GOT3 (cell line): Measurements from ENCODE around the gene GALNT10.
"Not testable (repeated sequence)": the region's sequence is repeated elsewhere in the genome, so short reads cannot be mapped to it uniquely, and the experiment has no call there.

Source experiments
- DNase-seq: peaks from one replicate; lab custom pipeline; 2025; ENCODE audit warnings: mixed read lengths; lab: John Stamatoyannopoulos, UW

The GALNT10 gene

DNA sequence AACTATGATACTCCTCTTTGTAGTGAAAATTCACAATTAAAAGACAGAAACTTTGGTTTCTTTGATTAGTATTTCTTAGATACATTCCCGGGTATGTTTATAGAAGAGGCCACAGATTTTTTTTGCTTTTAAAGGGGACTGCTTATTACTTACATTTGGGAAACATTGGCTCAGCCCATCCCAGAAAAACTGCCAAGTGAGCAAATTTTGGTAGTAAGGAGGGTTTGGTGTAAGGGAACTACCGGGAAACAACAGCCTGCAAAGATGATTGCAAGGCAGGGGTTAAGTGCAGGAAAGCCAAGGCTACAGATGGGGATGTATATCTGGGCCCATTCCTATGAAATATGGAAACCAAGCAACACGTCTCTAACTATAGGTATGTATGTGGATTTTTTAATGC is 166.4 kb downstream of the GALNT10 start:
- no peak for DNase-seq

DNA sequence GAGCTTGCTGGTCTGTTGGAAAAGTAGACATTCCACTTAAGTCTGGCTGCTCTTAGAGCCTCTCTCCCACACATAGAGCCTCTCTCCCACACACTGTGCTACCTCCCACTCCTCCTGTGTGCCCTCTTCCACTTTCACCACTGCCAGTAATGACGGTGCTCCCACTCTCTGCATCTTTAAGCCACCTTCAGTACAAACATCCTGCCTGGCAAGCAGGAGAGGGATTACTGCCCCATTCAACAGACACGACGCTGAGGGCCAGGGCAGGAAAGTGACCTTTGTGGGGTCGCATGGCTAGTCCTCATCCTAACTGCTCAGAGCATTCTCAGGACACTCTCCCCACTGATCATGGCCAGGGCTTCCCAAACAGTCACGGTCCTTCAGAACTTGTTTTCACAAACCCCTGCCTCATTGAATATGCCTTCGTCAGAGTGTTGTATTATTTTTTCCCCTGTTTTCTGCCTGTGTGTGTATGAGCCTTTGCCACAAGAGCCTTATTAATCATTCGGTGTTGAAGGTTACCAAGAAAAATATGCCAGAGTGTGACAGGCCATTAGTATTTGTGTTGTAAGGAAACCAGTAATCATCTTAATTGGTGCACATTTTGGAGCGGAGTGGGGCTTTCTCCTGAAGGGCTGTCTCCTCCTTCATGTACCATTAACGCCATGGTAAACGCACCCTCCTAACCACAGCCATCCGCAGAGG is 168.1 kb downstream of the GALNT10 start:
- DNase-seq = no peak

DNA sequence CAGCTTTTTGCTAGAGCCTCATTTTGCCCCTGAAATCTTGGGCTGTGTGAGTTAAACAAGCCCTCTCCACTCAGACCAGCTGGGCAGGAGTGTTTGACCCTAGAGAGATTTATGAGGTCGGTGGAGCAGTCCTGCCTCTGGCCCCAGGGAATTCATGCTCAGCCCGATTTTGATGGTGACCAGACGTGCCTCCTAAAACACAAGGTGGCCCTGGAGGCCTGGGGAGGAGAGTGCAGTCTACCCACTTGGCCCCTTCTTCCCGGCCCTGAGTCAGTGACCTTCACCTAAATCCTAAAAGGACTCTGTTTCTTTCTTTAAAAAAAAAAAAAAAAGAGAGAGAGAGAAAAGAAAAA is 168.7 kb downstream of the GALNT10 start:
- no peak for DNase-seq

DNA sequence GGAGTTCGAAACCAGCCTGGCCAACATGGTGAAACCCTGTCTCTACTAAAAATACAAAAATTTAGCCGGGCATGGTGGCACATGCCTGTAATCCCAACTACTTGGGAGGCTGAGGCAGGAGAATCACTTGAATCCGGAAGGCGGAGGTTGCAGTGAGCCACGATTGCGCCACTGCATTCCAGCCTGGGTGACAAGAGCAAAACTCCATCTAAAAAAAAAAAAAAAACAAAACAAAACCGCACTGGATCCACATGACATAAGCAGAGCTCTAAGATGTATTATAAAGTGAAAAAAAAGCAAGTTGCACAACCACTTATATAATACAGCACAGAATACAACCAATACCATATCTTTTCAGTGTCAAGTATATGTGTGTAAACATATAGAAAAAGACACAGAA is 169.7 kb downstream of the GALNT10 start:
- not testable (repeated sequence) for DNase-seq

DNA sequence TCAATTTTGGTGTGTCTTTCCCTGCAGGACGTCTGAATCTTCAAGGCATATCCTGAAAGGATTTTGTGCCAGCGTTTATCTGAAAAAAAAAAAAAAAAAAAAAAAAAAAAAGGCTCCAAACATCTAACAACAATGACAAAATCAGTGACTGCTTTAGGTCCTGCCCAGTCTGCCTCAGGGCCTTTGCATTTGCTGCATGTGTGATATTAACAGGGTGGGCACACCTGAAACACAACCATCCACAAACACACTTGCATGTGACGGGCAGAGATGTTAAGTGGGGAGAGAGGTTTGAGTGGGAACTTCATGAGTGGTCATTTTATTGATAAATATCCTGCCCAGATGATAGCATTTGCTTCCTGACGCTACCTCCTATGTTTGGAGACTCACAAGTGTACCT is 172.9 kb downstream of the GALNT10 start:
- DNase-seq = no peak

DNA sequence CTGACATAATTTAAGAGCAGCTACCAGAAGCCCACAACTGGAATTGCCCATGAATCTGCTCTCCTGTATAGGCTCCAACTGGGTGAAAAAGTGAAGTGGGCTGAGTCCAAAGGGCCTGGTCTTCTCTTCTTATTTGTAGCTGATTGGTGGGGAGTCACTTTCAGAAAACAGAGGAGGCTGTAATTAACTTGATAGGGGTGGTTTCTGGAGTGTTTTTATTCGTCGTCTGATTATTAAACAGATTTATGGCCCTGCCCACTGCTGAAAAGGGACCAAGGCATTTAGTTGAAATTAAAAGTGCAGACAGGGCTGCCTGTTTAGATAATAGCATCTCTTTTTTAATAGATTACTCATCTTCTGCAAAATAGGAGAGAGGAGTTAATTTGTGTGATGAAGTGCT is 174.2 kb downstream of the GALNT10 start:
- no peak for DNase-seq

DNA sequence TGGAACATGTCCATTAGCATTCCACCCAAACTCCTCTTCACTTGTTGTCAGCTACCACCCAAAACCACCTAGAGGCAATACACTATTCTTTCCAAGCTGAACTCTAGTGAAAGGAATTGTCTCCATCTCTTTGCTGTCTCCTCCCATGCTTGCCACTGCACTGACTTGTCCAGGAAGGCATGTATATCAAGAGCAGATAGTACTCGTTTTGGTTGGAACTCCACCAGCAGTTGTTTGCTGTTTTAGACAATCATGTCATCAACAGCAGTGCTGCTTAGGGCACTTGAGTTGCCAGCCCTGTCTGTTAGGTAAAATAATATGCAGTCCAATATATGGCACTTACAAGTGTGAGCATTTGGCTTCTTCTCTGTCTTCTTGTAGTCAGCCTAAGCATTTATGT is 175.3 kb downstream of the GALNT10 start:
- DNase-seq = no peak

DNA sequence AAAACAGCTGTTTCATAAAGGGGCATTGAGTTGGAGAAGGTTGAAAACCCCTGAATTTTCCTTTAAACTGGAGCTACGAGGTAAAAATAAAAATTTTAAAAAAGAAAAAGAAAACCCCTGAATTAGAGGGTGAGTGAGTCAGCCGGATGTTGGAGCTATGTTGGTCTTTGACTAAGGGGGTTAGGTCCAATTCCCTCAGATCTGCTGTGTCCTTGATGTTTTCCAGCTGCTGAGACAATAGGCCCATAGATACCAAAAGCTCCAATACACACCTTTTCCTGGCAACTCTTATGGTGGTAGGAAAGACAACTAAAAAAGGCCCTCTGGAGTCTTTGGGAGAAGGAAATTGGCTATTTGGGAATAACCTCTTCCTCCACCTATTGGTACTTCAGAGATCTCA is 175.8 kb downstream of the GALNT10 start:
- no peak for DNase-seq

DNA sequence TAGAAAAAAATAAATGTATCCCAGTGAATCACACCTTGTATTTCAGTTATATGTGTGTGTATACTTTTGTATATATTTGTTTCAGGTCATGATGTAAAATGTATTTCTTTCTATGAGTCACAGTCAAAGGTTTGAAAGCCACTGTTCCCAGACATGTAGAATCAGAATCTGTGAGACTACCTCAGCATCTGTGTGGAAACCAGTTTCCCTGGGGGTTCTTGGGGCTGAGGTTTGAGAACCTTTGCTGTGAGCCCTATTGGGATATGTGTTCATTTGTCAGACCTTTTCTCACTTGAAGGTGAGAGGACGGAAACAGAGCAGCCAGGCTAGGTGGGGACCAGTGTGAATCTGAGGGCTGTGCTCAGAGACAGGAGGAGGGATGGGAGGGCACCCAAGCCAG is 176.6 kb downstream of the GALNT10 start:
- DNase-seq = no peak

DNA sequence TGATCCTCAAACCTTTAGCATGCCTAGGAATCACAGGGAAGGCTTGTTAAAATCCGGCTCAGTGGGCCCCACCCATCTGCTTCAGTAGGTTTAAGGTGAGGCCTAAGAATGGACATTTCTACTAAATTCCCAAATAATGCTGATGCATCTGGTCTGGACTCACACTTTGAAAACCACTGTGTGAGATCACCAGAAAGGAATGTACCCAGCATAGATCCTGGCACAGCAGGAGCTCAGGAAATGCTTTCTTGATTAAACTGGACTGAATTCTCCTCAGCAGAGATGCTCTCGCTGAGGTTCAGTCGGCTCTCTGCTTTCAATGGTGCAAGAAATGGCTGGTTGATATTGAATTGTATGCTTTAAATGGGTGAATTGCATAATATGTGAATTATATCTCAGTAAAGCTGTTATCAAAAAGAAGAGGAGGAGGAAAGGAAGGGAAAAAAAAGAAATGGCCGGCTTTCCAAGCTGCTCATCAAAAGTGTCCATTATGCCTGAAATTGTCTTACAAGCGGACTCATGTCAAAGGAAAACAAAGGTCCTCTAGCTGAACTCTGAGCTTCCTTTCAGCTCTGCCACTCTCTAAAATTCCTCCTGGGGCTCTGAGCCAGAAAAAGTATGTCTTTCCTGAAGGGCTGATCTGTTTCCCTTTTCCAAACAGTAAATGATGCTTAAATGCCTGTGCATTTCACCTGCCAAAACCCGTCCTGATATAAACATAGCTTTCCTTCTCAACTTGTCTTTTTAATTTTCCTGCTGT is 177.7 kb downstream of the GALNT10 start:
- peak; percentile 21 for DNase-seq

DNA sequence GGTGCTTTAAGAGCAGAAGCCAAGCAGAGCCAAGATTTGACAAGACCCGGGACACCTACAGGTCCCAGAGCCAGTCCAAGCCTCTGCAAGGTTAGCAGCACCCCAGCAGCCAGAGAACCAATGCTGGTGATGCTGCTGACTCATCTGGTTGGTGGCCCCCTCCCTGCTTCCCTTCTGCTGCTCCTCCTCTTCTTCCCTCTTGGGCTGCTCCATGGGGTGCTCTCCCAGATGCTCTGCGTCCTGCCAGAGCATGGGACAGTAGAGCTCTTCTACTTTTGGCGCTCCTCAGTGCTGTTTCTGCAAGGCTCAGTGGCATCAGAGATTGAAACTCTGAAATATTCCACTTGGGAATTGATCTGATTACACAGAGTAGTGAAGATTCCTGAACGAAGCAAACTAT is 179.1 kb downstream of the GALNT10 start:
- DNase-seq = no peak

DNA sequence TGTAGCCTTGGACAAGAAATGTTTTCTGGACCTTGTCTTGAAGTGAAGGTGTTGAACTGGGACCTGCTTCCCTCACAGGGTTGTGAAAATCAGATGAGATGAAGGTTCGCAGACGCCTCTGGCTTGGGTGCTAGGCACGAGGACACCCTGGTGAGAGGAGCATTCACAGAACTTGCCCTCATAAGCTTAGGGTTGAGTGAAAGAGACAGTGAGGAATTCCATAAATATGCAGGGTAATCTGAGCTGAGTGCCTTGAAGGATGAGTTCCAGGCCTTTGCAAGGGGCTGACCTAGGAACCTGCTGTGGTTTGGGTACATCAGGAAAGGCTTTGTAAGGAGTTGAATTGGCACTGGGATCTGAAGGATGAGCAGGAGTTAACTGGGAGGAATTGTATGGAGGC is 179.6 kb downstream of the GALNT10 start:
- no peak for DNase-seq

DNA sequence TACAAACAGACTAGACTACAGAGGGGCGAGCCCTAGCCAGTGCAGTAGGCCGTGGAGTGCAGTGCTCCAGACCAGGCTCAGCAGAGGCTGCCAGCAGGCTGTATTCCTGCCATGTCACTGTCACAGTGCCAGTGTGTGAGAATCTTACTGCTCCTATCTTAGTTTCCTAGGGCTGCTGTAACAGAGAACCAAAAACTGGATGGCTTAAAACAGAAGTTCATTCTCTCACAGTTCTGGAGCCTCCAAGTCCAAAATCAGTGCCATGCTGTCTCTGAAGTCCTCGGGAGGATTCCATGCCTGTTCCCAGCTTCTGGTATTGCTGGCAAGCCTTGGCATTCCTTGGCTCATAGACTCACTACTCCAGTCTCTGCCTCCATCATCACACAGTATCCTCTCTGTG is 180.3 kb downstream of the GALNT10 start:
- DNase-seq = no peak

DNA sequence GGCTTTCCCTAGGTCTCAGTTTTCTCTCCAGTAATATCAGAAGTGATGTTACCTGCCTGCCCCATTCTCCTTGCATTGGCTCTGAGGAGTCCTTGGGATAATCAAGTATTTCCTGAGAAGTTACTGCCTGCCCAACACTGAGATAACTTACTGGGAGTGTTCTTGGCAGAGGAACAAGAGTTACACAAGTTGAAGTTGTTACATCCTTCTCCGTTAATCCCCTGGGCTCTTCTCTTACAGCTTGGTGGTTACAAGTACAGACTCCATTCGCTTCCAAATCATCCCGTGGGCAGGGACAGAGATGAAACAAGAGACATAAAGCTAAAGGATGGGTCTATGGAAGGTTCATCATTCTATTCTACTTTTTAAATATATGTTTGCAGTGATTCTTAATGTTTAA is 181.2 kb downstream of the GALNT10 start:
- DNase-seq = no peak

DNA sequence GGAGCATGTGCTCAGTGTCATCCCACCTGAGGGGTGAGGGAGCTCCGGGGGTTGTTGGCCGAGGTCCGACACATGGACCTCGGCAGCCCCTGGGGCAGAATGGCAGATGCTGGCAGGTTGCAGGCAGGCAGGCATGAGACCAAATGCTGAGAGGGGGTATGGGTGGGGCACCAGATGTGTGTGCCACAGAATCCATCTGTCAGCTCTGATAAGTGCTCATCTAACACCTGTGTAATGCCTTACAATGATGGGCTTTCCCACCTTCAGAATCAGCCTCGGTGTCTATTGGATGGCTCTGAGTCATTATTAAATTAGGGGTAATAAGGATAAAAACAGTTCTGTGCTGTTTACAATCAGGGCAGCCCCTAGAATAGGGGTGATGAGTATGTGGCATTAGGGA is 182.1 kb downstream of the GALNT10 start:
- no peak for DNase-seq

DNA sequence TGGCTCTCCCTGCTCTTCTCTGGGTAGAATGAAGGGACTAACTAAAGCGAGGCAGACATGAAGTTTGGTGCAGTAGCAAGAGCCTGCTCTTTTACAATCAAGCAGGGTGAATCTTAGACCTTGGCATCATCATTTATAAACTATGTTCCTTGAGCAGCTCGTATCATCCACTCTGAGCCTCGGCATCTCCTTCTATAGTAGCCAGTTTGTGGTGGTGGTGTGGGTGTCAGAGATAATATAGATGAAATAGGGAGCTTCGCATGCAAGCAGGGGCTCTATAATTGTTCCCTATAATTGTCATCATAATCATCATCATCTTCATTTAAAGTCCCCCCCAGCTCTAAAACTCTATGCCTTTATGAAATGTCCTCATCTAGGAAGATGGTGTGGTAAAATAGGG is 182.8 kb downstream of the GALNT10 start:
- DNase-seq = no peak

DNA sequence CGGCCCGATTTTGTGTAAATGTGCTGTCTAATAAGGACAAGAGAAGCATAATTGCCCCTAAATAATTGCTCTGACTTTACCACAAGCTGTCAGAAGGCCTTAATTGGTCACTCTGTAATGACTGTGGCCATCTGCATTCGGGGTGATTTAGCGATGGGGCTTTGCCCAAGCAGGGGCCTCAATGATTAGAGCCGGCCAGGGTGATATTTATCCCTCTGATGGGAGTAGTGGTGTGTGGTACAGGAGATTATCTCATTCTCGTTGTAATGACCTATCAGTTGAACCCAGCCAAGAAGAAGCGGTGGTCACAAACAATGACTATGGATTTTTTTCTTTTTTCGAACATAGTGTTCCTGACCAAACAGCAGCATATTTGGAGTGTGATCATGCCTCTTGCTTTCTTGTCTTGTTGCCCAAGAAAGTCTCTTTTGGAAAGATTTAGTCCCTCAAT is 183.2 kb downstream of the GALNT10 start:
- no peak for DNase-seq

DNA sequence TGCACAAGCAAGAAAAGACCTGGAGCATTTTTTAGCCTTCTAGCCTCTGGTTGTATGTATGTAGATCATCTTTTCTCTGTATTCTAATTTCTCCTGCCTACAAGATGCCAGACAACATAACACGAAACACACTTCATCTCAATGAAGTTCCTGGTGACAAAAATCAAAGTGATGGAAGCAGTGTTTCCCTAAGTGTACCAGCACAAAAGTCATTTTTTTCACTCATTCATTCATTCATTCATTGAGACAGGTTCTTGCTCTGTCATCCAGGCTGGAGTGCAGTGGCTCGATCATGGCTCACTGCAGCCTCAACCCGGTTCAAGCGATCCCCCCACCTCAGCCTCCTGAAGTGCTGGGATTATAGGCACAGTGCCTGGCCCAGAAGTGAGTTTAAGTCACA is 183.7 kb downstream of the GALNT10 start:
- no peak for DNase-seq

DNA sequence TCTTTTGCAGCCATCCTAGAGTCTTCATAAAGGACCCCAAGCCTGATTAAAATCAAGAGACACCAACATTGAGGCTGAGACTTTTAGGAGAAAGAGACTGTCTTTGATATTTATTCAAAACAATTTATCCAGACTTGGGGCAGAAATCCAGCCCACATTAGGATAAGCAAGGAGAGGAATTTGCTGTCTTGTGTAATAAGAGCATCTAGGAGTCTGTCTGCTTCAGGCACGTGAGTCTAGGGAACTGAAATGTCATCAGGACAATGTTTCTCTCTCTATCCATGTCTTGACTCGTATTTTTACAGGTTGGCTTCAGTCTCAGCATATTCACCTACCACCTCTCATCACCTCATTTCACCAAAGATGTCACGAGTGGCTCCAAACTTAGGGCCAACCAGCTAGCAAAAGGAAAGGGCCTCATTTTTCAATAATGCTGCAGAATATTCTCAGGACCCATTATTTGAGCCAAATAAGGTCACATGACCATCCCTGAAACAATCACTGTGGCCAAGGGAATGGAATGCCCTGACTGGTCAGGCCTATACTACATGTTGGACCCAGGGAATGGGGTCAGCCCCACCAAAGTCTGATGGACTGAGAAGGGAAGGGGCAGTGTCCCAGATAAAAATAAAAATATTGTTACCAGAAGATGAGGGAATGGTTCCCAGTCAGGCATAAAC is 184.9 kb downstream of the GALNT10 start:
- DNase-seq = no peak

DNA sequence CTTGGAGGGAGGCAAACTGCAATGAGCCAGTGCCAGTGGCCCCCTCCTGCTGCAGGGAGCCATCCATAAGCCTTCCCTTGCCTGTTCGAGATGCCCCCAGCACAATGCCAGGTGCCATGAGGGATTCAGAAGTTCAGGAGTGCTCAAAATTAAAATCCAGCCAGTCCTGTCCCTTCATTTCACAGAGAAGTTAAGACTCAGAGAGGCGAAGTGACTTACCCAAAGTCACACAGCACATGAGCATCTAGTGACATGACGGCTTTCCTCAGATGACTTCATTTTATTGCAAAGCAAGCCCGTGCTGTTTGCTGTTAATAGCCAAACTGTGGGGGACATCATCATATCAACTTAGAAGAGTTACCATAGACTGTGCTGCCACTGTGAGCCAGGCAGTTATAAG is 185.9 kb downstream of the GALNT10 start:
- DNase-seq = no peak

DNA sequence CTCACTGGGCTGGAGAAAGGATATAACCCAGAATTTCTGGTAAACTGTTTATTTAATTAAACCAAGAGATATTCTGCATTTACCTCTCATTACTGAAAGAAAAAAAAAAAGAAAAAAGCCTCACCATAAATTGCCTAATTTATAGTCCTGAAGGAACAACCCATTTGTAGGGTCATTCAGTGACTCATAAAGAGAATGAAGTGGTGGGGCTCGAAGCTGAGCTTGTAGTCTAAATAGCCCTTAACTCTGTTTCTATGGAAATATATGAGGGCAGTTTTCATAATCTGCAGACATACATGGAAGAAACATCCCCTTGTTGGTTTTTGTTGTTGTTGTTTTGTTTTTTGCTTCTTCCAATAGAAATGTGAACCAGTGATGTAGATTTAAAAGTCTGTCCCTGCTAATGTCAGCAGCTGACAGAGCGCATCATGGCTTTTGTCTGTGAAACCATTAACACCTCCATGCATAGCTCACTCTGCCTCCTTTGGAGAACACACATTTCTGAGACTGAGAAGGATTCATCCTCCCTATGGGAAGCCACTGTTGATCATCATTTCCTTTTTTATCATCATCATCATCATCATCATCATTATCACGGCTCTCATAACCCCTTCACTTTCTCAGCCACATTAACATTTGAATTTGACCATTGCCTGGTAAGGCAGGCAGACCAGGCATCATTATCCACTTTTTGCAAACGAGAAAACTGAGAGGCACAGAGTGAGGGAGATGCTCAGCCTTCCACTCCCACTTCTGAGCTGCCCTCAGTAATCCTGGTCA is 187.4 kb downstream of the GALNT10 start:
- DNase-seq = no peak

DNA sequence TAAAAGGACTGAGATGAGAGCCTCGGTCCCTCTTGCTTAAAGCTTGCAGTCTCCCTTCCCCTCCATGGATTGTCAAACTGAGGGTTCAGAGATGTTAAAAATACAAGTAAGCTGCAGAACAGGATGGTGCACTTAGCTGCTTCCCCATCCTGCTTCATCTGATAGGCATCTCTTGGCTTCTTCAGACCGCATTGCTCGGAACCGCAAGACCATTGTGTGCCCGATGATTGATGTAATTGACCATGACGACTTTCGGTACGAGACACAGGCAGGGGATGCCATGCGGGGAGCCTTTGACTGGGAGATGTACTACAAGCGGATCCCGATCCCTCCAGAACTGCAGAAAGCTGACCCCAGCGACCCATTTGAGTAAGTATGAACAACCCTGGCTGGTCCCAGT is 189.7 kb downstream of the GALNT10 start:
- no peak for DNase-seq
